ENCODE results near the gene LPCAT4. TPM values are rescaled to one million over a fixed set of nuclear protein-coding genes. Genes with fewer than 3 reads are reported as not detected.

The LPCAT4 gene
- total and polyA plus RNA-seq, 9 of the 15 experiments (the other 6 are each of a cell fraction or from before 2014, with no cell fraction given), result 7.3 to 34.3 (median 14.4) TPM

DNA sequence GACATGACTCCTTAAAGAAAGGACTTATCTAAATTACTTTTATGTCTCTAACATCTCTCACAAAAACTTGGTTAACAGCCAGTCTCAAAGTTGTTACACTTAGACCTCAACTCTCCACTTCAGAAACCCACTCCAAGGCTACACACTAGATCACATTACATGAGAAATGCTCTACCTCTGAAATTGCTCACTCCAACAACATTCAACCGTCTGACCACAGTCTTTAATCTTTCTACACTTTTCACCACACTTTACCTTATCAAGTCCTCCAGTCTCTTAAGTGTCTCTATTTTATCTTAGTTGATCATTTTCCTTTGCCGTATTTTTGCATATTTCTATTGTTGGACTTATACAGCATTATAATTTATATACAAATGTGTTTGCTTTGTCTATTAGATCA, 35.2 kb downstream of the LPCAT4 start (continued):
- TF ChIP-seq ETV6 (IDR thresholded peaks at IDR 0.05; ENCODE audit: borderline replicate concordance in 1 of 2, low read depth in 2 of 2, low read length in 1 of 2) (no peak), ETV6 (CRISPR knock-in tag; IDR thresholded peaks at IDR 0.05; ENCODE audit: borderline replicate concordance) (no peak), ZNF232 (CRISPR knock-in tag; IDR thresholded peaks at IDR 0.05) (no peak), RBBP5 (IDR thresholded peaks at IDR 0.05; ENCODE audit: borderline replicate concordance, insufficient read depth, low read length, poor library complexity, severe bottlenecking) (no peak), HDAC2 (IDR thresholded peaks at IDR 0.05) (0 out of 2 replicates have a peak, but pooled peaks have one; percentile 28), ZNF57 (CRISPR knock-in tag; IDR thresholded peaks at IDR 0.05) (no peak), ZNF354B (CRISPR knock-in tag; IDR thresholded peaks at IDR 0.05) (no peak), MTA2 (IDR thresholded peaks at IDR 0.05; ENCODE audit: low read depth) (peak; percentile 58; the same call in 1 of the 2 replicates), PML (IDR thresholded peaks at IDR 0.05; ENCODE audit: low read length) (peak; percentile 44; the same call in 1 of the 2 replicates), ZNF75A (CRISPR knock-in tag; IDR thresholded peaks at IDR 0.05) (no peak), KLF10 (CRISPR knock-in tag; IDR thresholded peaks at IDR 0.05) (no peak), IFI16 (CRISPR knock-in tag; IDR thresholded peaks at IDR 0.05) (no peak), NUFIP1 (IDR thresholded peaks at IDR 0.05; ENCODE audit: partially characterized antibody) (no peak), OTX1 (CRISPR knock-in tag; IDR thresholded peaks at IDR 0.05) (no peak)
- TF ChIP-seq, protein P1, sequence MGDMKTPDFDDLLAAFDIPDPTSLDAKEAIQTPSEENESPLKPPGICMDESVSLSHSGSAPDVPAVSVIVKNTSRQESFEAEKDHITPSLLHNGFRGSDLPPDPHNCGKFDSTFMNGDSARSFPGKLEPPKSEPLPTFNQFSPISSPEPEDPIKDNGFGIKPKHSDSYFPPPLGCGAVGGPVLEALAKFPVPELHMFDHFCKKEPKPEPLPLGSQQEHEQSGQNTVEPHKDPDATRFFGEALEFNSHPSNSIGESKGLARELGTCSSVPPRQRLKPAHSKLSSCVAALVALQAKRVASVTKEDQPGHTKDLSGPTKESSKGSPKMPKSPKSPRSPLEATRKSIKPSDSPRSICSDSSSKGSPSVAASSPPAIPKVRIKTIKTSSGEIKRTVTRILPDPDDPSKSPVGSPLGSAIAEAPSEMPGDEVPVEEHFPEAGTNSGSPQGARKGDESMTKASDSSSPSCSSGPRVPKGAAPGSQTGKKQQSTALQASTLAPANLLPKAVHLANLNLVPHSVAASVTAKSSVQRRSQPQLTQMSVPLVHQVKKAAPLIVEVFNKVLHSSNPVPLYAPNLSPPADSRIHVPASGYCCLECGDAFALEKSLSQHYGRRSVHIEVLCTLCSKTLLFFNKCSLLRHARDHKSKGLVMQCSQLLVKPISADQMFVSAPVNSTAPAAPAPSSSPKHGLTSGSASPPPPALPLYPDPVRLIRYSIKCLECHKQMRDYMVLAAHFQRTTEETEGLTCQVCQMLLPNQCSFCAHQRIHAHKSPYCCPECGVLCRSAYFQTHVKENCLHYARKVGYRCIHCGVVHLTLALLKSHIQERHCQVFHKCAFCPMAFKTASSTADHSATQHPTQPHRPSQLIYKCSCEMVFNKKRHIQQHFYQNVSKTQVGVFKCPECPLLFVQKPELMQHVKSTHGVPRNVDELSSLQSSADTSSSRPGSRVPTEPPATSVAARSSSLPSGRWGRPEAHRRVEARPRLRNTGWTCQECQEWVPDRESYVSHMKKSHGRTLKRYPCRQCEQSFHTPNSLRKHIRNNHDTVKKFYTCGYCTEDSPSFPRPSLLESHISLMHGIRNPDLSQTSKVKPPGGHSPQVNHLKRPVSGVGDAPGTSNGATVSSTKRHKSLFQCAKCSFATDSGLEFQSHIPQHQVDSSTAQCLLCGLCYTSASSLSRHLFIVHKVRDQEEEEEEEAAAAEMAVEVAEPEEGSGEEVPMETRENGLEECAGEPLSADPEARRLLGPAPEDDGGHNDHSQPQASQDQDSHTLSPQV (IDR thresholded peaks at IDR 0.05), result no peak
- TF ChIP-seq, protein P2, sequence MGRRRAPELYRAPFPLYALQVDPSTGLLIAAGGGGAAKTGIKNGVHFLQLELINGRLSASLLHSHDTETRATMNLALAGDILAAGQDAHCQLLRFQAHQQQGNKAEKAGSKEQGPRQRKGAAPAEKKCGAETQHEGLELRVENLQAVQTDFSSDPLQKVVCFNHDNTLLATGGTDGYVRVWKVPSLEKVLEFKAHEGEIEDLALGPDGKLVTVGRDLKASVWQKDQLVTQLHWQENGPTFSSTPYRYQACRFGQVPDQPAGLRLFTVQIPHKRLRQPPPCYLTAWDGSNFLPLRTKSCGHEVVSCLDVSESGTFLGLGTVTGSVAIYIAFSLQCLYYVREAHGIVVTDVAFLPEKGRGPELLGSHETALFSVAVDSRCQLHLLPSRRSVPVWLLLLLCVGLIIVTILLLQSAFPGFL (CRISPR knock-in tag; IDR thresholded peaks at IDR 0.05), result no peak
- TF ChIP-seq, protein P3, sequence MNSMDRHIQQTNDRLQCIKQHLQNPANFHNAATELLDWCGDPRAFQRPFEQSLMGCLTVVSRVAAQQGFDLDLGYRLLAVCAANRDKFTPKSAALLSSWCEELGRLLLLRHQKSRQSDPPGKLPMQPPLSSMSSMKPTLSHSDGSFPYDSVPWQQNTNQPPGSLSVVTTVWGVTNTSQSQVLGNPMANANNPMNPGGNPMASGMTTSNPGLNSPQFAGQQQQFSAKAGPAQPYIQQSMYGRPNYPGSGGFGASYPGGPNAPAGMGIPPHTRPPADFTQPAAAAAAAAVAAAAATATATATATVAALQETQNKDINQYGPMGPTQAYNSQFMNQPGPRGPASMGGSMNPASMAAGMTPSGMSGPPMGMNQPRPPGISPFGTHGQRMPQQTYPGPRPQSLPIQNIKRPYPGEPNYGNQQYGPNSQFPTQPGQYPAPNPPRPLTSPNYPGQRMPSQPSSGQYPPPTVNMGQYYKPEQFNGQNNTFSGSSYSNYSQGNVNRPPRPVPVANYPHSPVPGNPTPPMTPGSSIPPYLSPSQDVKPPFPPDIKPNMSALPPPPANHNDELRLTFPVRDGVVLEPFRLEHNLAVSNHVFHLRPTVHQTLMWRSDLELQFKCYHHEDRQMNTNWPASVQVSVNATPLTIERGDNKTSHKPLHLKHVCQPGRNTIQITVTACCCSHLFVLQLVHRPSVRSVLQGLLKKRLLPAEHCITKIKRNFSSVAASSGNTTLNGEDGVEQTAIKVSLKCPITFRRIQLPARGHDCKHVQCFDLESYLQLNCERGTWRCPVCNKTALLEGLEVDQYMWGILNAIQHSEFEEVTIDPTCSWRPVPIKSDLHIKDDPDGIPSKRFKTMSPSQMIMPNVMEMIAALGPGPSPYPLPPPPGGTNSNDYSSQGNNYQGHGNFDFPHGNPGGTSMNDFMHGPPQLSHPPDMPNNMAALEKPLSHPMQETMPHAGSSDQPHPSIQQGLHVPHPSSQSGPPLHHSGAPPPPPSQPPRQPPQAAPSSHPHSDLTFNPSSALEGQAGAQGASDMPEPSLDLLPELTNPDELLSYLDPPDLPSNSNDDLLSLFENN (IDR thresholded peaks at IDR 0.05; ENCODE audit: low read depth in 2 of 2, low read length in 2 of 2), result no peak
- TF ChIP-seq, protein P4, sequence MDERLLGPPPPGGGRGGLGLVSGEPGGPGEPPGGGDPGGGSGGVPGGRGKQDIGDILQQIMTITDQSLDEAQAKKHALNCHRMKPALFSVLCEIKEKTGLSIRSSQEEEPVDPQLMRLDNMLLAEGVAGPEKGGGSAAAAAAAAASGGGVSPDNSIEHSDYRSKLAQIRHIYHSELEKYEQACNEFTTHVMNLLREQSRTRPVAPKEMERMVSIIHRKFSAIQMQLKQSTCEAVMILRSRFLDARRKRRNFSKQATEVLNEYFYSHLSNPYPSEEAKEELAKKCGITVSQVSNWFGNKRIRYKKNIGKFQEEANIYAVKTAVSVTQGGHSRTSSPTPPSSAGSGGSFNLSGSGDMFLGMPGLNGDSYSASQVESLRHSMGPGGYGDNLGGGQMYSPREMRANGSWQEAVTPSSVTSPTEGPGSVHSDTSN (CRISPR knock-in tag; IDR thresholded peaks at IDR 0.05; ENCODE audit: low read depth), result no peak
- TF ChIP-seq, protein P4 (tag; conservative IDR thresholded peaks at IDR 0.05; ENCODE audit: low read depth), result peak; percentile 51; the same call in 1 of the 2 replicates

Data from K562 (cell line).